K562 (cell line): ENCODE data around the gene KCNK4. TPM values are rescaled to one million over a fixed set of nuclear protein-coding genes. Genes with fewer than 3 reads are reported as not detected.

Experiments used
- ARID1B ChIP-seq: fragments of 450-650 bp; IDR thresholded peaks from 2 replicates; pipeline ENCODE4 v1.6.1; 2016; ENCODE audit warnings: antibody characterized with exemption, mild to moderate bottlenecking, inconsistent platforms
- CGGBP1 ChIP-seq: fragments of 250-450 bp; sonication (Bioruptor Pico); IDR thresholded peaks from 2 replicates; pipeline ENCODE4 v1.9.0; 2021; ENCODE audit warnings: mild to moderate bottlenecking
- E4F1 ChIP-seq: fragments of 250-450 bp; sonication (Bioruptor Pico); IDR thresholded peaks from 2 replicates; pipeline ENCODE4 v1.5.0; 2021; ENCODE audit warnings: mild to moderate bottlenecking, borderline replicate concordance
- HINFP ChIP-seq: fragments of 450-650 bp; conservative IDR thresholded peaks from 2 replicates; pipeline ENCODE4 v1.6.1; 2016; ENCODE audit warnings: missing genetic modification characterization, low read depth, mild to moderate bottlenecking, control low read depth, missing compliant biosample characterization
- HMBOX1 ChIP-seq: sonication (generic); IDR thresholded peaks from 2 replicates; pipeline ENCODE4 v1.6.1; 2016
- KLF1 ChIP-seq: fragments of 450-650 bp; IDR thresholded peaks from 2 replicates; pipeline ENCODE4 v1.6.1; 2016; ENCODE audit warnings: missing genetic modification characterization, missing compliant biosample characterization
- LCOR ChIP-seq: sonication (generic); formaldehyde crosslinking; IDR thresholded peaks from 2 replicates; pipeline ENCODE4 v1.8.0; 2022; ENCODE audit warnings: mild to moderate bottlenecking, missing genetic modification reagents
- MTA2 ChIP-seq: fragments of 450-650 bp; IDR thresholded peaks from 2 replicates; pipeline ENCODE4 v1.6.1; 2016; ENCODE audit warnings: low read depth
- NFIX ChIP-seq: fragments of 250-450 bp; sonication (Bioruptor Pico); IDR thresholded peaks from 2 replicates; pipeline ENCODE4 v1.4.0; 2020; ENCODE audit warnings: low read depth, mild to moderate bottlenecking, moderate library complexity
- NFYB ChIP-seq: IDR thresholded peaks from 2 replicates; pipeline ENCODE4 v1.6.1; 2011; ENCODE audit warnings: mild to moderate bottlenecking, moderate library complexity; ENCODE audit not compliant: insufficient read length; ENCODE audit errors: extremely low read depth
- NONO ChIP-seq, 2 experiments: fragments of 200-400 bp in 1 of 2; fragments of 450-650 bp in 1 of 2; formaldehyde crosslinking in 1 of 2; IDR thresholded peaks; 2 replicates each; pipeline ENCODE4 v1.6.1; 2017; ENCODE audit warnings: low read depth in 2 of 2, mild to moderate bottlenecking in 2 of 2, moderate library complexity in 2 of 2, low read length in 1 of 2
- NR3C1 ChIP-seq: sonication (generic); formaldehyde crosslinking; IDR thresholded peaks from 2 replicates; pipeline ENCODE4 v1.8.1; 2022; ENCODE audit warnings: missing genetic modification reagents
- PATZ1 ChIP-seq: fragments of 250-450 bp; sonication (Bioruptor Pico); IDR thresholded peaks from 2 replicates; pipeline ENCODE4 v1.5.0; 2020; ENCODE audit warnings: mild to moderate bottlenecking, borderline replicate concordance
- PPARD ChIP-seq: fragments of 250-450 bp; sonication (Bioruptor Pico); IDR thresholded peaks from 2 replicates; pipeline ENCODE4 v1.8.0; 2022; ENCODE audit warnings: inconsistent platforms, mild to moderate bottlenecking, moderate library complexity
- SP2 ChIP-seq: IDR thresholded peaks from 2 replicates; pipeline ENCODE4 v1.6.1; 2011; ENCODE audit warnings: mild to moderate bottlenecking, low read depth, low read length, moderate library complexity; ENCODE audit not compliant: poor library complexity, severe bottlenecking; ENCODE audit errors: extremely low read depth
- U2AF1 ChIP-seq: fragments of 200-400 bp; formaldehyde crosslinking; optimal IDR thresholded peaks from 2 replicates; pipeline ENCODE3; 2017; ENCODE audit warnings: mild to moderate bottlenecking, low read depth, low read length, moderate library complexity
- YY1 ChIP-seq, 3 experiments: IDR thresholded peaks; 2 replicates each; pipeline ENCODE4 v1.6.1; 2011; ENCODE audit warnings: low read length in 2 of 3, mild to moderate bottlenecking in 2 of 3, moderate library complexity in 2 of 3, borderline replicate concordance in 1 of 3, control low read depth in 1 of 3, low read depth in 1 of 3; ENCODE audit not compliant: insufficient read depth in 3 of 3, insufficient replicate concordance in 2 of 3, control insufficient read depth in 1 of 3, insufficient read length in 1 of 3; ENCODE audit errors: extremely low read depth in 1 of 3
- ZBTB17 ChIP-seq: fragments of 450-650 bp; formaldehyde crosslinking; IDR thresholded peaks from 2 replicates; pipeline ENCODE4 v1.4.0; 2020; ENCODE audit warnings: mild to moderate bottlenecking
- ZC3H4 ChIP-seq: sonication (generic); formaldehyde crosslinking; IDR thresholded peaks from 2 replicates; pipeline ENCODE4 v1.9.0; 2021; ENCODE audit warnings: missing genetic modification reagents, borderline replicate concordance
- ZNF778 ChIP-seq: fragments of 450-650 bp; formaldehyde crosslinking; IDR thresholded peaks from 2 replicates; pipeline ENCODE4 v1.4.0; 2020; ENCODE audit warnings: mild to moderate bottlenecking, moderate library complexity
- polyA plus RNA-seq, 8 experiments: library from polyadenylated mRNA; depleted of rRNA in 4 of 8; stranded (reverse) in 5 of 8; unstranded in 3 of 8; fragments of >200 nt; fragmentation: Nextera tagmentation in 2 of 8; fragmentation: Illumina TruSeq in 1 of 8; extraction: Ambion mirVana in 2 of 8; extraction: Trizol in 1 of 8; gene quantifications; 2 replicates each; pipeline versions ENCODE4 v1.2.1 to v1.2.3, GENCODE V29; 2011 to 2014; ENCODE audit warnings: inconsistent platforms in 1 of 8, missing spikeins in 1 of 8
- total RNA-seq, 7 experiments: library from RNA; depleted of rRNA in 6 of 7; stranded (reverse); fragments of >200 nt in 6 of 7; fragmentation: Illumina TruSeq in 2 of 7; extraction: Trizol in 2 of 7; gene quantifications; 2 replicates each; pipeline versions ENCODE4 v1.2.1 to v1.2.3, GENCODE V29; 2011 to 2021; ENCODE audit warnings: low replicate concordance in 1 of 7

Gene KCNK4
- total and polyA plus RNA-seq, 9 of the 15 experiments (the other 6 are each of a cell fraction or from before 2014, with no cell fraction given): not detected

GRCh38 chr11:64317325-64317960, 26.3 kb downstream of the KCNK4 start, which contains the start of gene TRMT112 (continued):
- TF ChIP-seq NR3C1 (CRISPR knock-in tag): no peak
- TF ChIP-seq SP2: peak; percentile 33
- TF ChIP-seq NFIX (CRISPR knock-in tag): no peak
- no peak for TF ChIP-seq HINFP (tag)
- peak; percentile 84 for TF ChIP-seq LCOR (CRISPR knock-in tag)
- TF ChIP-seq ZNF778: no peak
- TF ChIP-seq NONO (IDR thresholded peaks at IDR 0.05; ENCODE audit: low read depth in 2 of 2, low read length in 1 of 2): no peak
- no peak for TF ChIP-seq E4F1 (CRISPR knock-in tag)
- peak; percentile 80 for TF ChIP-seq NFYB
- TF ChIP-seq U2AF1: no peak
- TF ChIP-seq ZBTB17 (CRISPR knock-in tag): no peak
- no peak; the same call in none of the 2 replicates for TF ChIP-seq ARID1B
- TF ChIP-seq PPARD (CRISPR knock-in tag): no peak
- no peak for TF ChIP-seq CGGBP1 (CRISPR knock-in tag)
- peak in 2 of 3 experiments; percentile 35 to 73 for TF ChIP-seq YY1 (IDR thresholded peaks at IDR 0.05; ENCODE audit: borderline replicate concordance in 1 of 3, control insufficient read depth in 1 of 3, extremely low read depth in 1 of 3, insufficient read depth in 3 of 3, insufficient read length in 1 of 3, insufficient replicate concordance in 2 of 3, low read depth in 1 of 3, low read length in 2 of 3)
- no peak for TF ChIP-seq MTA2
- no peak for TF ChIP-seq HMBOX1
- TF ChIP-seq KLF1 (tag): 0 out of 2 replicates have a peak, but pooled peaks have one; percentile 12
- TF ChIP-seq PATZ1 (CRISPR knock-in tag): no peak
- no peak for TF ChIP-seq ZC3H4 (CRISPR knock-in tag)
